ENCODE data around the gene ACTMAP. TPM values are rescaled to one million over a fixed set of nuclear protein-coding genes. Genes with fewer than 3 reads are reported as not detected.

ACTMAP gene
- total and polyA plus RNA-seq, 2 of the 13 experiments (the other 11 are each of a cell fraction or from before 2014, with no cell fraction given), result 2.2 to 7.9 TPM

DNA sequence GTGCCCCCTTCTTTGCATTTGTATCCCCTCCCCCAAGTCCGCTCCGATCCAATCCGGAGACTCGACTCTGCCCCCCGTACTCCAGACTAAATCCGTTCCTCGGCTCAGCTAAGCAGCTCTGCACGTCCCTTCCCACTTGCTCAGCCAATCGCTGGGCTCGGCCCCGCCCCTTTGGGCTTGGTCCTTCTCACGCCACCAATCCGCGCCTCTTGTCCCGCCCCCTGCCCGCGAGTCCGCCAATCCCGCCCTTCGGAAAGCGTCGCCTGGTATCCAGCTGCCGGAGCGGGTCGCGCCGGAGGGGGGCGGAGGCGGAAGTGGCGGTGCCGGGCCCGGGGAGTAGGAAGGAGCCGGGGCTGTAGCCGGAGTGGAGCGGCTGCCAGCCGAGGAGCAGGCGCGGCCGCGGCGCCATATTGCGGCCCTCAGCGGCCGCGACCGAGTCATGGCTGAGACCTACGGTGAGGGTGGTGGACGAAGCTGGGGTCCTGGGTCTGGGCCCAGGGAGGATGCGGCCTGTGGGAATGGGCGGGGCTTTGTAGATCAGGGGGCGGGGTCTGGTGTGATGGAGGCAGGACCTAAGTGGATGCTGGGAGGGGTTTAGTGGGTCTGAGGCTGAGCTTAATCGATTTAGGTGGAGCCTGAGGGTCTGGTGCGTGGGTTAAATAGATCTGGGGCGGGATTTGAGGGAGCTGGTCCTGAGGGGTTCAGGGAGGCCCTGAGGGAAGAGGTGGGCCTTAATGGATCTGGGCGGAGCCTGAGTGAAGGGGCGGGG is 27.8 kb upstream of the ACTMAP start, which contains the start of gene RAB4B (continued):
- TF ChIP-seq THAP7 (CRISPR knock-in tag; IDR thresholded peaks at IDR 0.05) (no peak), ZNF160 (CRISPR knock-in tag; IDR thresholded peaks at IDR 0.05) (no peak), CBX2 (IDR thresholded peaks at IDR 0.05; ENCODE audit: low read depth, low read length) (no peak), CBX2 (CRISPR knock-in tag; IDR thresholded peaks at IDR 0.05; ENCODE audit: low read depth) (no peak), RARG (CRISPR knock-in tag; IDR thresholded peaks at IDR 0.05; ENCODE audit: low read depth) (no peak), PHF21A (CRISPR knock-in tag; IDR thresholded peaks at IDR 0.05) (peak; percentile 95), ARNTL (CRISPR knock-in tag; IDR thresholded peaks at IDR 0.05) (peak; percentile 18; the same call in 1 of the 2 replicates), ZNF543 (CRISPR knock-in tag; IDR thresholded peaks at IDR 0.05) (no peak), ZNF850 (CRISPR knock-in tag; conservative IDR thresholded peaks at IDR 0.05) (no peak), BRD4 (CRISPR knock-in tag; IDR thresholded peaks at IDR 0.05) (no peak), ZFP37 (CRISPR knock-in tag; IDR thresholded peaks at IDR 0.05; ENCODE audit: borderline replicate concordance) (no peak), KLF16 (CRISPR knock-in tag; IDR thresholded peaks at IDR 0.05) (no peak), ZNF501 (CRISPR knock-in tag; IDR thresholded peaks at IDR 0.05) (0 out of 2 replicates have a peak, but pooled peaks have one; percentile 35)
- TF ChIP-seq, protein P1, sequence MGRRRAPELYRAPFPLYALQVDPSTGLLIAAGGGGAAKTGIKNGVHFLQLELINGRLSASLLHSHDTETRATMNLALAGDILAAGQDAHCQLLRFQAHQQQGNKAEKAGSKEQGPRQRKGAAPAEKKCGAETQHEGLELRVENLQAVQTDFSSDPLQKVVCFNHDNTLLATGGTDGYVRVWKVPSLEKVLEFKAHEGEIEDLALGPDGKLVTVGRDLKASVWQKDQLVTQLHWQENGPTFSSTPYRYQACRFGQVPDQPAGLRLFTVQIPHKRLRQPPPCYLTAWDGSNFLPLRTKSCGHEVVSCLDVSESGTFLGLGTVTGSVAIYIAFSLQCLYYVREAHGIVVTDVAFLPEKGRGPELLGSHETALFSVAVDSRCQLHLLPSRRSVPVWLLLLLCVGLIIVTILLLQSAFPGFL (CRISPR knock-in tag; IDR thresholded peaks at IDR 0.05), result no peak
- TF ChIP-seq, protein P2, sequence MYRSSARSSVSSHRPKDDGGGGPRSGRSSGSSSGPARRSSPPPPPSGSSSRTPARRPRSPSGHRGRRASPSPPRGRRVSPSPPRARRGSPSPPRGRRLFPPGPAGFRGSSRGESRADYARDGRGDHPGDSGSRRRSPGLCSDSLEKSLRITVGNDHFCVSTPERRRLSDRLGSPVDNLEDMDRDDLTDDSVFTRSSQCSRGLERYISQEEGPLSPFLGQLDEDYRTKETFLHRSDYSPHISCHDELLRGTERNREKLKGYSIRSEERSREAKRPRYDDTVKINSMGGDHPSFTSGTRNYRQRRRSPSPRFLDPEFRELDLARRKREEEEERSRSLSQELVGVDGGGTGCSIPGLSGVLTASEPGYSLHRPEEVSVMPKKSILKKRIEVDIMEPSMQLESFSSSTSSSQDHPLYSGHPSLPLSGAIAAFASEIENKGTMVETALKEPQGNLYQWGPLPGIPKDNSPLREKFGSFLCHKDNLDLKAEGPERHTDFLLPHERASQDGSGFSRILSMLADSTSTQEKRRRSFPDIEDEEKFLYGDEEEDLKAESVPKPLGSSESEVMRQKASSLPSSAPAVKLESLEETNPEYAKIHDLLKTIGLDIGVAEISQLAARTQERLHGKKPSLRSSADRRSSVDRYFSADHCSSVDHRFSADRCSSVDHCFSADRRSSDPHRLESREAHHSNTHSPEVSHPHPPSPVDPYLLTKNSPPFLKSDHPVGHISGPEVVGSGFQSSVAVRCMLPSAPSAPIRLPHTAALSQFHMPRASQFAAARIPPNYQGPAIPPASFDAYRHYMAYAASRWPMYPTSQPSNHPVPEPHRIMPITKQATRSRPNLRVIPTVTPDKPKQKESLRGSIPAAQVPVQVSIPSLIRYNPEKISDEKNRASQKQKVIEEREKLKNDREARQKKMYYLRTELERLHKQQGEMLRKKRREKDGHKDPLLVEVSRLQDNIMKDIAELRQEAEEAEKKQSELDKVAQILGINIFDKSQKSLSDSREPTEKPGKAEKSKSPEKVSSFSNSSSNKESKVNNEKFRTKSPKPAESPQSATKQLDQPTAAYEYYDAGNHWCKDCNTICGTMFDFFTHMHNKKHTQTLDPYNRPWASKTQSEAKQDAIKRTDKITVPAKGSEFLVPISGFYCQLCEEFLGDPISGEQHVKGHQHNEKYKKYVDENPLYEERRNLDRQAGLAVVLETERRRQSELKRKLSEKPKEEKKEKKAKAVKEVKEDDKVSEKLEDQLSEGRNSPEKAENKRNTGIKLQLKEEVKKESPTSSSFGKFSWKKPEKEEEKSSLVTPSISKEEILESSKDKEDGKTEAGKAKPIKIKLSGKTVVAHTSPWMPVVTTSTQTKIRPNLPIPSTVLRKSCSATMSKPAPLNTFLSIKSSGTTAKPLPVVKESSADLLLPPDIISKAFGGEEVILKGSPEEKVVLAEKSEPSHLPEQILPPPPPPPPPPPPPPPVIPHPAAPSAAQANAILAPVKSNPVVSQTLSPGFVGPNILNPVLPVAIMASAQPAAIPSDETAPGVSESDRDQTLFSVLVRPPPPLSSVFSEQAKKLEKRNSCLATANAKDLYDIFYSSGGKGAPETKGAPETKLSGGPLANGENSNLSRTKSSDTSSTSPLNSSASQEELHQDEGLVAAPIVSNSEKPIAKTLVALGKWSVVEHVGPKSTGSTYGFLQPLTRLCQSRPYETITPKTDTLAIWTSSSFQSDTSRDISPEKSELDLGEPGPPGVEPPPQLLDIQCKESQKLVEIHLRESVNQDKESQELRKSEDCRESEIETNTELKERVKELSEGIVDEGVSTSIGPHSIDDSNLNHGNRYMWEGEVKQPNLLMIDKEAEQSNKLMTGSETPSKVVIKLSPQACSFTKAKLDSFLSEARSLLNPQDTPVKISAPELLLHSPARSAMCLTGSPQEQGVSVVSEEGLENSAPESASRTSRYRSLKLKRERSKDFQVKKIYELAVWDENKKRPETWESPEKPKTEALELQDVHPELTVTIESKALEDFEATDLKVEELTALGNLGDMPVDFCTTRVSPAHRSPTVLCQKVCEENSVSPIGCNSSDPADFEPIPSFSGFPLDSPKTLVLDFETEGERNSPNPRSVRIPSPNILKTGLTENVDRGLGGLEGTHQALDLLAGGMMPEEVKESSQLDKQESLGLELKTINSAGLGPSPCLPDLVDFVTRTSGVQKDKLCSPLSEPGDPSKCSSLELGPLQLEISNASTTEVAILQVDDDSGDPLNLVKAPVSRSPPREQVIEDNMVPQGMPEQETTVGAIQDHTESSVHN (CRISPR knock-in tag; IDR thresholded peaks at IDR 0.05), result 0 out of 2 replicates have a peak, but pooled peaks have one; percentile 22
